HEK293 (cell line): ENCODE data around the gene ZFAND3.

Experiments
- CTCF ChIA-PET: fragments of 350-600 bp; formaldehyde crosslinking; extraction: SDS; loops from one replicate; lab custom pipeline; 2021; ENCODE audit warnings: antibody characterized with exemption; lab: Yijun Ruan, JAX
- POLR2A ChIA-PET: fragments of 300-600 bp; formaldehyde crosslinking; extraction: SDS; loops from one replicate; lab custom pipeline; 2020; ENCODE audit warnings: antibody characterized with exemption, inconsistent platforms; lab: Yijun Ruan, JAX
- H3K27ac ChIP-seq: fragments of 200-500 bp; sonication (Bioruptor generic); 2 replicates; pipeline ENCODE4 v1.5.1; 2014; ENCODE audit warnings: low read depth, low read length, control low read depth, inconsistent platforms; ENCODE audit errors: extremely low read depth
- H3K36me3 ChIP-seq, 2 experiments: fragments of 200-500 bp in 1 of 2; sonication (Bioruptor generic) in 1 of 2; 1 replicate in 1 of 2; 2 replicates in 1 of 2; pipeline ENCODE4 v1.5.1; 2014 to 2017; ENCODE audit warnings: inconsistent platforms in 2 of 2, low read length in 2 of 2; ENCODE audit not compliant: control insufficient read depth in 2 of 2, insufficient read depth in 1 of 2
- H3K4me1 ChIP-seq: fragments of 200-500 bp; sonication (Bioruptor generic); 2 replicates; pipeline ENCODE4 v1.5.1; 2014; ENCODE audit warnings: mild to moderate bottlenecking, low read length, inconsistent platforms; ENCODE audit not compliant: control insufficient read depth, insufficient read depth
- H3K4me3 ChIP-seq: 2 replicates; pipeline ENCODE4 v1.5.1; 2011; ENCODE audit warnings: low read depth, mild to moderate bottlenecking, control low read depth, low read length, moderate library complexity
- H3K9me3 ChIP-seq: fragments of 200-500 bp; sonication (Bioruptor generic); 2 replicates; pipeline ENCODE4 v1.5.1; 2014; ENCODE audit warnings: low read depth, low read length, inconsistent platforms; ENCODE audit not compliant: control insufficient read depth, insufficient read depth
- PRDM1 ChIP-seq: fragments of 450-650 bp; formaldehyde crosslinking; IDR thresholded peaks from 2 replicates; pipeline ENCODE4; 2016; ENCODE audit warnings: missing biosample characterization, missing genetic modification characterization
- SCRT2 ChIP-seq: fragments of 450-650 bp; formaldehyde crosslinking; IDR thresholded peaks from 2 replicates; pipeline ENCODE4 v1.5.1; 2016; ENCODE audit warnings: missing biosample characterization, missing genetic modification characterization
- TCF7L2 ChIP-seq: IDR thresholded peaks from 2 replicates; pipeline ENCODE4 v1.6.1; 2011; ENCODE audit warnings: low read depth, mild to moderate bottlenecking, inconsistent platforms, low read length, moderate library complexity, borderline replicate concordance
- ZFP37 ChIP-seq: fragments of 450-650 bp; formaldehyde crosslinking; IDR thresholded peaks from 2 replicates; pipeline ENCODE4 v1.5.1; 2016; ENCODE audit warnings: missing biosample characterization, missing genetic modification characterization
- ZNF157 ChIP-seq: fragments of 450-650 bp; formaldehyde crosslinking; IDR thresholded peaks from 2 replicates; pipeline ENCODE4 v1.5.1; 2016; ENCODE audit warnings: missing biosample characterization, missing genetic modification characterization
- ZNF366 ChIP-seq: fragments of 450-650 bp; formaldehyde crosslinking; conservative IDR thresholded peaks from 2 replicates; pipeline ENCODE4 v1.5.1; 2016; ENCODE audit warnings: missing biosample characterization, missing genetic modification characterization
- ZNF433 ChIP-seq: fragments of 450-650 bp; formaldehyde crosslinking; IDR thresholded peaks from 2 replicates; pipeline ENCODE4 v1.5.1; 2016; ENCODE audit warnings: missing biosample characterization, missing genetic modification characterization, low read depth
- ZNF626 ChIP-seq: fragments of 450-650 bp; sonication (Bioruptor Pico); formaldehyde crosslinking; IDR thresholded peaks from 2 replicates; pipeline ENCODE4 v1.5.1; 2018; ENCODE audit warnings: missing biosample characterization, missing genetic modification characterization, inconsistent platforms
- ZNF670 ChIP-seq: fragments of 450-650 bp; formaldehyde crosslinking; IDR thresholded peaks from 2 replicates; pipeline ENCODE4 v1.5.1; 2016; ENCODE audit warnings: missing biosample characterization, missing genetic modification characterization, low read depth
- ZNF76 ChIP-seq: fragments of 450-650 bp; formaldehyde crosslinking; IDR thresholded peaks from 2 replicates; pipeline ENCODE4; 2016; ENCODE audit warnings: low read depth, missing biosample characterization, missing genetic modification characterization, borderline replicate concordance
- ZNF768 ChIP-seq: fragments of 450-650 bp; formaldehyde crosslinking; IDR thresholded peaks from 2 replicates; pipeline ENCODE4 v1.5.1; 2018; ENCODE audit warnings: missing biosample characterization, mild to moderate bottlenecking, missing genetic modification characterization
- ZNF785 ChIP-seq: fragments of 450-650 bp; formaldehyde crosslinking; IDR thresholded peaks from 2 replicates; pipeline ENCODE4 v1.5.1; 2016; ENCODE audit warnings: missing biosample characterization, missing genetic modification characterization
- ZNF830 ChIP-seq: fragments of 450-650 bp; IDR thresholded peaks from 2 replicates; pipeline ENCODE4 v1.5.0; 2018; ENCODE audit warnings: missing biosample characterization, missing genetic modification characterization, low read depth, mild to moderate bottlenecking, moderate library complexity
- TF ChIP-seq, protein P1 (sequence below): fragments of 450-650 bp; formaldehyde crosslinking; optimal IDR thresholded peaks from 2 replicates; pipeline ENCODE3; 2016; ENCODE audit warnings: missing biosample characterization, mild to moderate bottlenecking, missing genetic modification characterization
- TF ChIP-seq, protein P2 (sequence below): fragments of 450-650 bp; formaldehyde crosslinking; conservative IDR thresholded peaks from 2 replicates; pipeline ENCODE4 v1.5.1; 2016; ENCODE audit warnings: low read depth, missing biosample characterization, missing genetic modification characterization
- TF ChIP-seq, protein P3 (sequence below): fragments of 450-650 bp; formaldehyde crosslinking; IDR thresholded peaks from 2 replicates; pipeline ENCODE4 v1.5.1; 2016; ENCODE audit warnings: missing biosample characterization, missing genetic modification characterization, borderline replicate concordance
- TF ChIP-seq, protein P4 (sequence below): fragments of 450-650 bp; formaldehyde crosslinking; IDR thresholded peaks from 2 replicates; pipeline ENCODE4 v1.5.1; 2016; ENCODE audit warnings: missing biosample characterization, missing genetic modification characterization

The ZFAND3 gene

DNA sequence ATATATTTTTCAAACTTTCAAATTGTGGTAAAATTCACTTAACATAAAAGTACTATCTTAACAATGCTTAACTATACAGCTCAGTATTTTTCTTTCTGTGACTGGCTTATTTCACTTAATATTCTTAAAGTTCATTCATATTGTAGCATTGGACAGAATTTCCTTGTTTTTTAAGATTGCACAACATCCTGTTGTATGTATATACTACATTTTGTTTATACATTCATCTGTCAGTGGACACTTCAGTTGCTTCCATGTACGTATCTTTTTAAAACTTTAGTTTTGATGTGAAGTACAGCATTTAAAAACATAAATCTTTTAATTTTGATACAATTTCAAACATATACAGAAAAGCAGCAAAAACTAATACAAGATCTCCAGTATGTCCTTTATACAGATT is 220.7 kb downstream of the ZFAND3 start (continued):
- TF ChIP-seq, protein P1, sequence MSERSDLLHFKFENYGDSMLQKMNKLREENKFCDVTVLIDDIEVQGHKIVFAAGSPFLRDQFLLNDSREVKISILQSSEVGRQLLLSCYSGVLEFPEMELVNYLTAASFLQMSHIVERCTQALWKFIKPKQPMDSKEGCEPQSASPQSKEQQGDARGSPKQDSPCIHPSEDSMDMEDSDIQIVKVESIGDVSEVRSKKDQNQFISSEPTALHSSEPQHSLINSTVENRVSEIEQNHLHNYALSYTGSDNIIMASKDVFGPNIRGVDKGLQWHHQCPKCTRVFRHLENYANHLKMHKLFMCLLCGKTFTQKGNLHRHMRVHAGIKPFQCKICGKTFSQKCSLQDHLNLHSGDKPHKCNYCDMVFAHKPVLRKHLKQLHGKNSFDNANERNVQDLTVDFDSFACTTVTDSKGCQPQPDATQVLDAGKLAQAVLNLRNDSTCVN (tag by site-specific recombination), result no peak
- TF ChIP-seq ZNF76 (tag by site-specific recombination), result no peak
- TF ChIP-seq, protein P2, sequence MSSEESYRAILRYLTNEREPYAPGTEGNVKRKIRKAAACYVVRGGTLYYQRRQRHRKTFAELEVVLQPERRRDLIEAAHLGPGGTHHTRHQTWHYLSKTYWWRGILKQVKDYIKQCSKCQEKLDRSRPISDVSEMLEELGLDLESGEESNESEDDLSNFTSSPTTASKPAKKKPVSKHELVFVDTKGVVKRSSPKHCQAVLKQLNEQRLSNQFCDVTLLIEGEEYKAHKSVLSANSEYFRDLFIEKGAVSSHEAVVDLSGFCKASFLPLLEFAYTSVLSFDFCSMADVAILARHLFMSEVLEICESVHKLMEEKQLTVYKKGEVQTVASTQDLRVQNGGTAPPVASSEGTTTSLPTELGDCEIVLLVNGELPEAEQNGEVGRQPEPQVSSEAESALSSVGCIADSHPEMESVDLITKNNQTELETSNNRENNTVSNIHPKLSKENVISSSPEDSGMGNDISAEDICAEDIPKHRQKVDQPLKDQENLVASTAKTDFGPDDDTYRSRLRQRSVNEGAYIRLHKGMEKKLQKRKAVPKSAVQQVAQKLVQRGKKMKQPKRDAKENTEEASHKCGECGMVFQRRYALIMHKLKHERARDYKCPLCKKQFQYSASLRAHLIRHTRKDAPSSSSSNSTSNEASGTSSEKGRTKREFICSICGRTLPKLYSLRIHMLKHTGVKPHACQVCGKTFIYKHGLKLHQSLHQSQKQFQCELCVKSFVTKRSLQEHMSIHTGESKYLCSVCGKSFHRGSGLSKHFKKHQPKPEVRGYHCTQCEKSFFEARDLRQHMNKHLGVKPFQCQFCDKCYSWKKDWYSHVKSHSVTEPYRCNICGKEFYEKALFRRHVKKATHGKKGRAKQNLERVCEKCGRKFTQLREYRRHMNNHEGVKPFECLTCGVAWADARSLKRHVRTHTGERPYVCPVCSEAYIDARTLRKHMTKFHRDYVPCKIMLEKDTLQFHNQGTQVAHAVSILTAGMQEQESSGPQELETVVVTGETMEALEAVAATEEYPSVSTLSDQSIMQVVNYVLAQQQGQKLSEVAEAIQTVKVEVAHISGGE (tag by site-specific recombination), result no peak
- TF ChIP-seq, protein P3, sequence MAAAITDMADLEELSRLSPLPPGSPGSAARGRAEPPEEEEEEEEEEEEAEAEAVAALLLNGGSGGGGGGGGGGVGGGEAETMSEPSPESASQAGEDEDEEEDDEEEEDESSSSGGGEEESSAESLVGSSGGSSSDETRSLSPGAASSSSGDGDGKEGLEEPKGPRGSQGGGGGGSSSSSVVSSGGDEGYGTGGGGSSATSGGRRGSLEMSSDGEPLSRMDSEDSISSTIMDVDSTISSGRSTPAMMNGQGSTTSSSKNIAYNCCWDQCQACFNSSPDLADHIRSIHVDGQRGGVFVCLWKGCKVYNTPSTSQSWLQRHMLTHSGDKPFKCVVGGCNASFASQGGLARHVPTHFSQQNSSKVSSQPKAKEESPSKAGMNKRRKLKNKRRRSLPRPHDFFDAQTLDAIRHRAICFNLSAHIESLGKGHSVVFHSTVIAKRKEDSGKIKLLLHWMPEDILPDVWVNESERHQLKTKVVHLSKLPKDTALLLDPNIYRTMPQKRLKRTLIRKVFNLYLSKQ, result no peak
- no peak for TF ChIP-seq ZNF157 (tag by site-specific recombination)
- TF ChIP-seq, all 188 proteins: peak for 0

DNA sequence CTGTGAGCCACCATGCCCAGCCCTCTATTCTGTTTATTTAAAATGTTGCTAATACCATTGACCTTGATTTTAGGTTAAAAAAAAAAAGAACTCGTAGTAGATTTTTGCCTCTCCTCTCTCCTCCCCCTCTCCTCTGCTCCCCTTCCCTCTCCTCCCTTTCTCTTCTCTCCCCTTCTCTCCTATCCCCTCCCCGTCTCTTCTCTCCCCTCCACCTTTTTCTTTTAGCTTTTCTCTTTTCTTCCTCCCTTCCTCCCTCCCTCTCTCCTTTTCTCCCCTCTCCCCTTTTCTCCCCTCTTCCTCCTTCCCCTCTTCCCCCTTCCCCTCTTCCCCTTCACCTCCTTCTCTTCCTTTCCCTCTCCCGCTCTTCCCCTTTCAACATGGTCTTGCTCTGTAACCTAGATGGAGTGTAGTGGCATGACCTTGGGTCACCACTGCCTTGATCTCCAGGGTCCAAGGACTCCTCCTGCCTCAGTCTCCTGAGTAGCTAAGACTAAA is 223.8 kb downstream of the ZFAND3 start:
- ChIA-PET POLR2A (no interaction called here), CTCF (interaction anchor here (0.9 to 1.1 kb wide), 2 partner anchors 8 to 9 kb away, joined by 3 to 4 read pairs; no protein-coding TSS in a partner anchor)
- Histone ChIP-seq H3K4me1 (no peaks in the 10 kb centered on the region), H3K36me3 (no peaks in the 10 kb centered on the region), H3K9me3 (no peaks in the 10 kb centered on the region), H3K4me3 (no peak overlapping the region), H3K27ac (no peak overlapping the region)
- TF ChIP-seq ZNF830 (no peak), PRDM1 (peak; percentile 57; the same call in 1 of the 2 replicates), SCRT2 (tag by site-specific recombination) (no peak), ZNF366 (peak; percentile 62), ZNF626 (tag by site-specific recombination) (no peak), ZNF433 (no peak)

DNA sequence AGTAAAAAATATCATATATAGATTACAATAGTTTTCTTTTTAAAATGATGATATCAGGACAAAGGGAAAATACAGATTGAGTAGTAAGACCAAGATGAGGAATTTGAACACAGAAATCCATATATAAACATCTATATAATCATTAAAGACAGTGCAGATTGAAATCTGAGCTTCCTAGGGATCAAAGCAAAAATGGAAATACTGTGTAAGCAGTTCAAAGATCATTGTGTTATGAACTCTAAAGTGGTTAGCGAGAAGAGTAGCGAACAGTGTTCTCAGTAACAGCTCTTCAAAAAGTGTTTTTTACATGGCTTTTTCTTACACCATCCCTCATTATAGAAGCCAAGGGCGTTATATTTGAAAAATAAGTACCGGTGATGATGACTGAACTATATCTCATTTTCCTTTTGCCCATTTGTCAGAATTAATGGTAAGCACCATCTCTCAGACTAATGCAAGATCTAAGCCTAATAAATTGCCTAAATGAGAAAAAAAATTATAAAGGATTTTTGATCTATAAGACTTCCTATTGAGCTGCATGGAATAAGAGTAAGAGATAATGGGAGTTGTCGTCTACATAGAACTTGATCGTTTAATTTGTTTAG is 226.3 kb downstream of the ZFAND3 start:
- H3K4me1 ChIP-seq, result no peaks in the 10 kb centered on the region
- POLR2A ChIA-PET, result no interaction called here
- no peak overlapping the region for H3K4me3 ChIP-seq
- no peaks in the 10 kb centered on the region for H3K36me3 ChIP-seq
- H3K9me3 ChIP-seq, result no peaks in the 10 kb centered on the region
- TF ChIP-seq ZNF670 (tag by site-specific recombination), result no peak
- no peak overlapping the region for H3K27ac ChIP-seq
- CTCF ChIA-PET, result interaction anchor here (0.7 to 2.3 kb wide), 2 partner anchors 12 to 529 kb away, joined by 6 to 14 read pairs; no protein-coding TSS in a partner anchor

DNA sequence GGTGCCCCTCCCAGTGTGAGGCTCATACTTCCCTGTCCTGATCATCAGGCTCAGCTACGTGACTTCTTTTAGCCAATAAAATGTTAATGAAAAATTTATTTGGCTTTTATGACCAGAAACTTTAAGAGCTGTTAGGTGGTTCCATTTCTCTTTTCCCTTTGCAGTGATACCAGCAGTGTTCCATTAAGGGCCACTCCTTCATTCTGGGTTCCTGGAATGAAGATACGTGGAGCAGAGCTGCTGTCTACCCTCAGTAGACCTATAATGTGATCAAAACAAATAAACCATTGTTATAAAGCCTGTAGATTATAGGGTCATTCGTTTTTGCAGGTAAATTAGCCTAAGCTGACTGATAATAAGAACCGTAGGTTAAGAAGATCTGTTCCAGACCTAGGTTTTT is 228.0 kb downstream of the ZFAND3 start:
- Histone ChIP-seq H3K4me1 (no peaks in the 10 kb centered on the region), H3K4me3 (no peak overlapping the region), H3K36me3 (no peaks in the 10 kb centered on the region), H3K27ac (no peak overlapping the region), H3K9me3 (no peaks in the 10 kb centered on the region)
- ChIA-PET POLR2A (interaction anchor here (0.7 kb wide), 1 partner anchor 20 kb away, joined by 3 read pairs; no protein-coding TSS in a partner anchor), CTCF (interaction anchor here (1.8 kb wide), 1 partner anchor 13 kb away, joined by 6 read pairs; no protein-coding TSS in a partner anchor)
- no peak for TF ChIP-seq ZNF785 (tag by site-specific recombination)
- no peak for TF ChIP-seq ZFP37
- TF ChIP-seq ZNF768, result no peak
- TF ChIP-seq, protein P4, sequence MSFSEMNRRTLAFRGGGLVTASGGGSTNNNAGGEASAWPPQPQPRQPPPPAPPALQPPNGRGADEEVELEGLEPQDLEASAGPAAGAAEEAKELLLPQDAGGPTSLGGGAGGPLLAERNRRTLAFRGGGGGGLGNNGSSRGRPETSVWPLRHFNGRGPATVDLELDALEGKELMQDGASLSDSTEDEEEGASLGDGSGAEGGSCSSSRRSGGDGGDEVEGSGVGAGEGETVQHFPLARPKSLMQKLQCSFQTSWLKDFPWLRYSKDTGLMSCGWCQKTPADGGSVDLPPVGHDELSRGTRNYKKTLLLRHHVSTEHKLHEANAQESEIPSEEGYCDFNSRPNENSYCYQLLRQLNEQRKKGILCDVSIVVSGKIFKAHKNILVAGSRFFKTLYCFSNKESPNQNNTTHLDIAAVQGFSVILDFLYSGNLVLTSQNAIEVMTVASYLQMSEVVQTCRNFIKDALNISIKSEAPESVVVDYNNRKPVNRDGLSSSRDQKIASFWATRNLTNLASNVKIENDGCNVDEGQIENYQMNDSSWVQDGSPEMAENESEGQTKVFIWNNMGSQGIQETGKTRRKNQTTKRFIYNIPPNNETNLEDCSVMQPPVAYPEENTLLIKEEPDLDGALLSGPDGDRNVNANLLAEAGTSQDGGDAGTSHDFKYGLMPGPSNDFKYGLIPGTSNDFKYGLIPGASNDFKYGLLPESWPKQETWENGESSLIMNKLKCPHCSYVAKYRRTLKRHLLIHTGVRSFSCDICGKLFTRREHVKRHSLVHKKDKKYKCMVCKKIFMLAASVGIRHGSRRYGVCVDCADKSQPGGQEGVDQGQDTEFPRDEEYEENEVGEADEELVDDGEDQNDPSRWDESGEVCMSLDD (tag by site-specific recombination), result no peak
- TF ChIP-seq TCF7L2, result no peak
